Immature natural killer cell (primary cell): ENCODE data around the gene UTP20. TPM values are rescaled to one million over a fixed set of nuclear protein-coding genes. Genes with fewer than 3 reads are reported as not detected.
"Not testable (repeated sequence)": the region's sequence is repeated elsewhere in the genome, so short reads cannot be mapped to it uniquely, and the experiment has no call there.

Experiments
- DNase-seq, 3 donors: peaks; one replicate each; pipeline ENCODE4 v3.0.0; 2022; ENCODE audit warnings: mixed read lengths in 1 of 3
- H3K27ac Mint-ChIP-seq, 6 donors: one replicate each; pipeline ENCODE4 v1.8.0; 2020; ENCODE audit warnings: mixed read lengths in 6 of 6, mild to moderate bottlenecking in 5 of 6, inconsistent platforms in 4 of 6, moderate library complexity in 3 of 6
- H3K27me3 Mint-ChIP-seq, 3 donors: one replicate each; pipeline ENCODE4 v1.8.0; 2020 to 2021; ENCODE audit warnings: low read depth in 3 of 3, mild to moderate bottlenecking in 3 of 3, mixed read lengths in 3 of 3, moderate library complexity in 3 of 3, inconsistent platforms in 1 of 3
- H3K36me3 Mint-ChIP-seq, 3 donors: one replicate each; pipeline ENCODE4 v1.8.0; 2020; ENCODE audit warnings: mixed read lengths in 3 of 3, inconsistent platforms in 2 of 3, mild to moderate bottlenecking in 2 of 3
- H3K4me1 Mint-ChIP-seq, 2 donors: one replicate each; pipeline ENCODE4 v1.8.0; 2020; ENCODE audit warnings: inconsistent platforms in 2 of 2, mild to moderate bottlenecking in 2 of 2, mixed read lengths in 2 of 2, moderate library complexity in 1 of 2
- H3K4me3 Mint-ChIP-seq, 5 donors: one replicate each; pipeline ENCODE4 v1.8.0; 2020; ENCODE audit warnings: mild to moderate bottlenecking in 5 of 5, mixed read lengths in 5 of 5, inconsistent platforms in 3 of 5, moderate library complexity in 3 of 5
- H3K9me3 Mint-ChIP-seq, 6 donors: one replicate each; pipeline ENCODE4 v1.8.0; 2020; ENCODE audit warnings: mild to moderate bottlenecking in 6 of 6, mixed read lengths in 6 of 6, inconsistent platforms in 4 of 6, moderate library complexity in 3 of 6
- polyA plus RNA-seq, 3 donors: library from polyadenylated mRNA; unstranded; fragments of 300-500 nt; fragmentation: Illumina TruSeq; gene quantifications; one replicate each; pipeline ENCODE4 v1.2.3, GENCODE V29; 2021

The UTP20 gene
- polyA plus RNA-seq, 3 donors from 2014 or later, result 1.2 to 4.8 (median 1.9) TPM

DNA sequence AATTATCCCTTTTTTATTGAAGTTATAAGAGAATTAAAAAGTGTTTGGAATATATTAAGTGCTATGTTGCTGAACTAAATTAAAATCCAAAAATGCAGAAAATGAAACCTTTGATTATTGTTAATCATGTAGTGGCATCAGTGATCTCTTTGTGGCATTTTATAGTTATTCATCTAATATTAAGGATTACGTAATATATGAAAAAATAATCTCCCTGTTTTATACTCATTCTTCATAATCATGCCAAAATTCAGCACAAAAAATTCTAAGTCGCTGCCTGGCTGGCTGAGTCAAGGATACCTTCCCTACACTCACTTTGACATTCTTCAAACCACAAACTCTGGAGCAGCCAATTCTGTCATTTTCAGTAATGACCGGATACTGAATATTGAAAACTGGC is 64.0 kb downstream of the UTP20 start:
- H3K4me1 Mint-ChIP-seq, result no peaks in the 10 kb centered on the region
- peaks cover 48 to 54% (median 52%) of the 10 kb centered on the region in 3 donors for H3K36me3 Mint-ChIP-seq
- H3K27ac Mint-ChIP-seq, result no peak overlapping the region
- H3K27me3 Mint-ChIP-seq, result no peaks in the 10 kb centered on the region
- DNase-seq, result no peak
- peaks cover 0 to under 1% (median 0%) of the 10 kb centered on the region in 6 donors for H3K9me3 Mint-ChIP-seq
- no peak overlapping the region for H3K4me3 Mint-ChIP-seq

DNA sequence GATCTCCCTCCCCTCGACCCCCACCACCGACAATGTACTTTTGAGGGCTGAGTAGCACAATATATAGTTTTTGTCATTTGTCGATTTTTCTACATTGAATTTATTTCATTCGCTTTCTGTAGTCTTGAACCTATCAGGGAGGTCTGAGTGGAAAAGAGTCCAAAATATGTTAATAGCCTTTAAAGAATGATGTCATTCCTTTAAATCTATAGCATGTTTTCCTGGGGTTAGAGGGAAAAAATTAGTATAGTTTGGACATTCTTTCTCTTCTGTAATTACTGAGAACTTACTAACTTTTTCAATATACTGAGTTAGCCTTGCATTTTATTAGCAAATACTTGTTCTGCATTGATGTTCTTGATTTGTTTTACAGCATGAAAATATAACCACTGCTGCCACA is 71.8 kb downstream of the UTP20 start:
- peaks cover 0 to 1% (median 0%) of the 10 kb centered on the region in 3 donors for H3K27me3 Mint-ChIP-seq
- no peaks in the 10 kb centered on the region for H3K4me1 Mint-ChIP-seq
- H3K36me3 Mint-ChIP-seq, result peaks cover 40 to 56% (median 55%) of the 10 kb centered on the region in 3 donors
- H3K27ac Mint-ChIP-seq, result no peak overlapping the region
- peaks cover 0 to 5% (median 0%) of the 10 kb centered on the region in 6 donors for H3K9me3 Mint-ChIP-seq
- DNase-seq, result no peak
- H3K4me3 Mint-ChIP-seq, result no peak overlapping the region

DNA sequence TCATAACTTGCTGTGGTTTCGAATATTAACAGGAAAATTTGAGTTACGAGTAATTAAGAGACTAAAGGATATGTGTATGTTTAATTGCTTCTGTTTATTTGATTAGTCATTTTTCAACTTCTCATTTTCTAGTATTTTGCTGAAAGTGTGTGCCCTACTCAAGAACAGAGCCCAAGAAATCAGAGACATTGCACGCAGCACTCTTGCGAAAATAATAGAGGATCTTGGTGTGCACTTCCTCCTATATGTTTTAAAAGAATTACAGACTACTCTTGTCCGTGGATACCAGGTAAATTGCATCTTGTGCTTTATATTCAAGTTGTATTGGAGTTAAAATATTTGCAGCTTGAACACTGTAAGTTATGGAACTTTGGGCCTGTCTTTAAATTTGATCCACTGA is 76.9 kb downstream of the UTP20 start:
- Mint-ChIP-seq H3K36me3 (peaks cover 32 to 56% (median 40%) of the 10 kb centered on the region in 3 donors), H3K27ac (no peak overlapping the region), H3K4me3 (no peak overlapping the region), H3K27me3 (peaks cover 0 to 2% (median 0%) of the 10 kb centered on the region in 3 donors), H3K9me3 (no peaks in the 10 kb centered on the region), H3K4me1 (no peaks in the 10 kb centered on the region)
- no peak for DNase-seq

DNA sequence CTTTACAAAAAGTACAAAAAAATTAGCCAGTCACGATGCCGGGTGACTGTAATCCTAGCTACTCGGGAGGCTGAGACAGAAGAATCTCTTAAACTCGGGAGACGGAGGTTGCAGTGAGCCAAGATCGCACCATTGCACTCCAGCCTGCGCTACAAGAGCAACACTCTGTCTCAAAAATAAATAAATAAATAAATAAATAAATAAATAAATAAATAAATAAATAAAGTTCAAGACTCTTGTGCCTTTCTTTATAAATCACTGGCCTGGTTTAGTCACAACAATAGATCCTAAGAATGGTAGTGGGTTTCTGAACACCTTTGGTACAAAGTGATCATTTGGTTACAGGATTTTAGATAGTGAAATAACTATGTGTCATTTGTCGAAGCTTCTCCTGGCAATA is 81.5 kb downstream of the UTP20 start:
- Mint-ChIP-seq H3K27me3 (peaks cover 0 to 4% (median 0%) of the 10 kb centered on the region in 3 donors), H3K27ac (no peak overlapping the region), H3K4me1 (no peaks in the 10 kb centered on the region), H3K36me3 (peaks cover 31 to 62% (median 43%) of the 10 kb centered on the region in 3 donors), H3K9me3 (no peaks in the 10 kb centered on the region), H3K4me3 (no peak overlapping the region)
- DNase-seq, result no peak

DNA sequence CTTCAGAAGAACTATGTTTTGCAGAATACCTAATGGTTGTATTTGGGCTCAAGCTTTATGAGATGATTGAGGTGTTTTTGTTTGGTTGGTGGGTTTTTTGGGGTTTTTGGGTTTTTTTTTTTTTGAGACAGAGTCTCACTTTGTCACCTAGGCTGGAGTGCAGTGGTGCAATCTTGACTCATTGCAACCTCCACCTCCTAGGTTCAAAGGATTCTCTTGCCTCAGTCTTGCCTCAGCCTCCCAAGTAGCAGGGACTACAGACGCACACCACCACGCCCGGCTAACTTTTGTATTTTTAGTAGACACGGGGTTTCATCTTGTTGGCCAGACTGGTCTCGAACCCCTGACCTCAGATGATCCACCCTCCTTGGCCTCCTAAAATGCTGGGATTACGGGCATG is 88.1 kb downstream of the UTP20 start:
- peaks cover 0 to 4% (median 0%) of the 10 kb centered on the region in 3 donors for H3K27me3 Mint-ChIP-seq
- no peak for DNase-seq
- H3K4me1 Mint-ChIP-seq, result no peaks in the 10 kb centered on the region
- H3K9me3 Mint-ChIP-seq, result no peaks in the 10 kb centered on the region
- no peak overlapping the region for H3K4me3 Mint-ChIP-seq
- H3K36me3 Mint-ChIP-seq, result peaks cover 33 to 69% (median 41%) of the 10 kb centered on the region in 3 donors
- no peak overlapping the region for H3K27ac Mint-ChIP-seq

DNA sequence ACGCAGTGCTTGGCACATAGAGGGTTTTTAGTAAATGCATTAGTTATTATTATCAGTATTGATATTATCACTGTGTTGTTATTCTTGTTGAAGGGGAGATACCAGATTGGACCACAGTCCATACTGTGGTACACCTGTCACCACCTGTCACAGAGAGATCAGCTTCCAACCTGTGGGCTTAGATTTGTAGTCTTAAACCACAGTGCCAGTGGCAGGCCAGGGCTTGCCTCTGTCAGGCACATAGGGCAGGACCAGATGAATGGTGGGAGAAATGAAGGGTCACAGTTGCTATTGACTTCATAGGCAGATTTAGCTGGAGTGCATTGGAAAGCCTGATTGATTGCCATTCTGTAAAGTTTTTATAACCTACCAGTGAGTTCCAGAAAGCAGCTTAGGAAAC is 92.5 kb downstream of the UTP20 start:
- H3K4me3 Mint-ChIP-seq, result no peak overlapping the region
- H3K9me3 Mint-ChIP-seq, result no peaks in the 10 kb centered on the region
- H3K27ac Mint-ChIP-seq, result no peak overlapping the region
- no peak for DNase-seq
- H3K36me3 Mint-ChIP-seq, result peaks cover 24 to 59% (median 35%) of the 10 kb centered on the region in 3 donors
- no peaks in the 10 kb centered on the region for H3K4me1 Mint-ChIP-seq
- peaks cover 0 to 2% (median 0%) of the 10 kb centered on the region in 3 donors for H3K27me3 Mint-ChIP-seq

DNA sequence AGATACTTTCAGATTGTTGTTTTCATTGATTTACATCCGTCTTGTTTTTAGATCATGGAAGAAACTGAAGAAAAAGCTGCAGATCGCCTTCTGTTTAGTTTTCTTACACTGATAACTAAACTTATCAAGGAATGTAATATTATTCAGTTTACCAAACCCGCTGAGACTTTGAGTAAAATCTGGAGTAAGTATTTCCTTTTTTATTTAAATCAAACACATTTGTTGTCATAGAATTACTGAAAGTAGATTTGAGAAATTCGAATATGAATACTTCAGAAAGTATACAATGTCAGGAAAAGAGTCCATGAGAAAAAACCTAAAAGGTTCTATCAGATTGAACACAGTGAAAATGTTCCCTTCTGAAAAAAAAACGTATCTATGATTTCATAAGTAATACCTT is 95.7 kb downstream of the UTP20 start:
- no peaks in the 10 kb centered on the region for H3K9me3 Mint-ChIP-seq
- DNase-seq, result no peak
- H3K36me3 Mint-ChIP-seq, result peaks cover 26 to 51% (median 27%) of the 10 kb centered on the region in 3 donors
- no peaks in the 10 kb centered on the region for H3K4me1 Mint-ChIP-seq
- peaks cover 0 to 1% (median 0%) of the 10 kb centered on the region in 3 donors for H3K27me3 Mint-ChIP-seq
- no peak overlapping the region for H3K27ac Mint-ChIP-seq
- H3K4me3 Mint-ChIP-seq, result no peak overlapping the region

DNA sequence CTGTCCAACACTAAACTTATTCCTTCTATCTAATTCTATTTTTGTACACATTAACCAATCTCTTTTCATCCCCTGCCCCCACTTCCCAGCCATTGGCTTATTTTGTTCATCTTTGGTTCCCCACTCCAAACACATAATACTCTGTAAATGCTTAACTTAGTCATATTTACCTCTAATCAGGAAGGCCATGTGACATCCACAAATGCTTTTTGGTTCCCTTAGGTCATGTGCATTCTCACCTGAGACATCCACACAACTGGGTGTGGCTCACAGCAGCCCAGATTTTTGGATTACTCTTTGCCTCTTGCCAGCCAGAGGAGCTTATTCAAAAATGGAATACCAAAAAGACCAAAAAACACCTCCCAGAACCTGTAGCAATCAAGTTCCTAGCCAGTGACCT is 99.2 kb downstream of the UTP20 start:
- Mint-ChIP-seq H3K4me1 (no peaks in the 10 kb centered on the region), H3K36me3 (peaks cover 12 to 47% (median 18%) of the 10 kb centered on the region in 3 donors), H3K27me3 (peaks cover 0 to 1% (median 0%) of the 10 kb centered on the region in 3 donors), H3K27ac (no peak overlapping the region), H3K9me3 (no peaks in the 10 kb centered on the region), H3K4me3 (no peak overlapping the region)
- no peak for DNase-seq

DNA sequence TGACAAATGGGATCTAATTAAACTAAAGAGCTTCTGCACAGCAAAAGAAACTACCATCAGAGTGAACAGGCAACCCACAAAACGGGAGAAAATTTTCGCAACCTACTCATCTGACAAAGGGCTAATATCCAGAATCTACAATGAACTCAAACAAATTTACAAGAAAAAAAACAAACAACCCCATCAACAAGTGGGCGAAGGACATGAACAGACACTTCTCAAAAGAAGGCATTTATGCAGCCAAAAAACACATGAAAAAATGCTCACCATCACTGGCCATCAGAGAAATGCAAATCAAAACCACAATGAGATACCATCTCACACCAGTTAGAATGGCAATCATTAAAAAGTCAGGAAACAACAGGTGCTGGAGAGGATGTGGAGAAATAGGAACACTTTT is 111.3 kb downstream of the UTP20 start:
- not testable (repeated sequence) for DNase-seq, H3K4me1 Mint-ChIP-seq, H3K27me3 Mint-ChIP-seq, H3K27ac Mint-ChIP-seq, H3K4me3 Mint-ChIP-seq, H3K9me3 Mint-ChIP-seq
- H3K36me3 Mint-ChIP-seq, result peaks cover 27 to 41% (median 39%) of the 10 kb centered on the region in 3 donors

DNA sequence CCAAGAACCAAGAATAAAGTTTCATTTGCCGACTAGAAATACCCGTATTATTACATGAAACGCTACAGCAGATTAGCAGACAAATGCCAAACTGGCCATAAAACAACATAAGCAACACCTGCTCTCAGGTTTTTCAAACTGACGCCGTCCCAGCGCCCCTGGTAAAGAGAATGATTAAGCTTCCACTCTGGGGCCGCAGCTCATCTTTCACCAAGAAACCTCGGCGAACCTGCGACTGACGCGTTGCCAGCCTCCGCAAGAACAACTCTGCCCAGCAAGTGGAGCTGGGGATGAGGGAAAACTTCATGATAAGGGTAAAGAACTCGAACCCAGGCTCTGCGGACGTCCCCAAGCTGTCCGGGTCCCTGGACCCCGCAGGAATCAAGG is 127.1 kb downstream of the UTP20 start:
- peaks cover 0 to 13% (median 7%) of the 10 kb centered on the region in 3 donors for H3K27me3 Mint-ChIP-seq
- no peaks in the 10 kb centered on the region for H3K36me3 Mint-ChIP-seq
- no peak for DNase-seq
- peaks cover 29 to 51% of the 10 kb centered on the region in 2 donors for H3K4me1 Mint-ChIP-seq
- H3K4me3 Mint-ChIP-seq, result peak overlapping the region; percentile 91 to 99 (median 99)
- no peaks in the 10 kb centered on the region for H3K9me3 Mint-ChIP-seq
- H3K27ac Mint-ChIP-seq, result peak overlapping the region; percentile 91 to 97 (median 95)

DNA sequence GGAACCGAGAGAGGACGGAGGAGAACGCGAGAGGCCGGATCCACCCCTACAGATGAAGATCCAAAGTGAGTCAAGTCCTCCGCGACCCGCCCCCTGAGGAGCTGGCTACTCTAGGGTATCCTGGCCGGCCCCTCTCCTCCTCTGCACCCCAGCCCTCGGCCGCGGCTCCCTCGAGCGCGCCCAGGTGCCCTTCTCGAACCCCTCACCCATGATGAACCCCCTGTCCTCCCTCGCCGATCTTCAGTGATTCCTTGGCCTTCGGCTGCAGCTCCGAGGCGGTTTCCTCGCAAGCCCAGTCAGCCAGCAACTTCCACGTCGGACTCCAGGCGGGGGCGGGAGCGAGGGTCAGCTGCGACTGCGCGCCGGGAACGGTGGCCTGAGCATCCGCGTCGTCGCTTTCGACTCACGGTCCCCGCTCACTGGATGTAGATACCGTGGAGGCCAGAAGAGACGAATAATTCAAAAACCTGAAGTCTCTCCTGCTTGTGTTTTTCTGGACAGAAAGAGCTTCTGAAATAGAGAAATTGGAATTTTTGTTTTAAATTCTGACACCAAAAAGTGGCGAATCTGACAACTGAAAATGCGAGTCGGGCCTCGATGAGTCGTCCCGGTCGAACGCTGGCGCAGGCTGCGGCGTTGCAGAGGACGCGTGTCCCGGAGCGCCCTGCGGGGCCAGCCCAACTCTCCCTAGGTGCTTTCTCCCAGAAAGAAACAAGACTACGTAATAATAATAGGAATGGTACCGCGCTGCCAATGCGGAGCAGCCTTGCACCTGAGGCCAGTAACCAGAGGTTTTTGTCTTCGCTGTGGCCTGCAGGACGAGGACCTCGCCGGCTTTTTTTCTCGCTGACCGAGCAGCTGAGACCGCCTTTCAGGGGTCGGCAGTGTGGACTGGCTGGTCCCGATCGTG is 127.8 kb downstream of the UTP20 start, which contains the start of gene ARL1:
Gene ARL1 (minus strand): TSS at position 337 of the 910 bp plus-strand sequence. CDS start 127 bp downstream, at position 210.
- peak; percentile 78 to 85 (median 83) for DNase-seq
- H3K27ac Mint-ChIP-seq, result peak within 1 kb of the TSS; percentile 91 to 97 (median 95)
- H3K4me1 Mint-ChIP-seq, result peaks cover 29 to 51% of the 10 kb centered on the region in 2 donors
- peaks cover 0 to 13% (median 7%) of the 10 kb centered on the region in 3 donors for H3K27me3 Mint-ChIP-seq
- H3K4me3 Mint-ChIP-seq, result peak within 1 kb of the TSS; percentile 91 to 99 (median 99)
- no peaks in the 10 kb centered on the region for H3K9me3 Mint-ChIP-seq
- H3K36me3 Mint-ChIP-seq, result no peaks in the 10 kb centered on the region

DNA sequence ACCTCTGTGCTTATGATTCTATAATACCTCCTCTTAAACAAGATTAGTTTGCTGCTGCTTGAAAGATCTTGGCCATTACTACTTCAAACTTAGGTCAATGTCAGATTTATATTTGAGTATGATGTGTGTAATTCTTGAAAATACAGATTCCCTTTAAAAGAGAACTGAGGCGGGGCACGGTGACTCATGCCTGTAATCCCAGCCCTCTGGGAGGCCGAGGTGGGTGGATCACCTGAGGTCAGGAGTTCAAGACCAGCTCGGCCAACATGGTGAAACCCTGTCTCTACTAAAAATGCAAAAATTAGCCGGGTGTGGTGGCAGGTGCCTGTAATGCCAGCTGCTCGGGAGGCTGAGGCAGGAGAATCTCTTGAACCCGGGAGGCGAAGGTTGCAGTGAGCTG is 130.3 kb downstream of the UTP20 start:
- H3K4me3 Mint-ChIP-seq, result not testable (repeated sequence)
- H3K27me3 Mint-ChIP-seq, result peaks cover 0 to 13% (median 7%) of the 10 kb centered on the region in 3 donors

DNA sequence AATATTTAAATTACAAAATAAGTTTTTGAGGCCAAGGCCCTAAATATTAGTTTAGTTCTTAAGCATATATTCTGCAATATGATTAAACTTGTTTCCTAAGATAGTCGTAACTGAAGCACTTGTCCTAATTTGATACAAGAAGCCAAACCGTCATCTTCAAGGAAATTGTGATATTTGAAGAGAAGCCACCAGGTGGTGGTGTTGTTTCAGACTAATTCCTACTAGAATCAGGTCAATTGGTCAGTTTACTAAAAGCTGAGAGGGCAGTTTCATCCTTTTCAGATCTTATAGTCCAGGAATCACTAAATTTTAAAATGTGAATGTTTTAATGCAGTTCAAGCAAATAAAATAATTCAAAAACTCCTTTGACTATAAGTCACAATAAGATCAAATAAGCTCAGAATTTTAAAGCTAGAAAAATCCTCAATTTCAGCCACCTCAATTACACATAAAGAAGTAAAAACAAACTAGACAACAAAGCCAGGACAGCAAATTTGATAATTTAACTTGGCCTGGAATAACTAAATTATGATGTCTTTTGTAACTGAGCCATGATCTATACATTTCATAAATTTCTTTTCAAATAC is 134.7 kb downstream of the UTP20 start:
- H3K27me3 Mint-ChIP-seq, result peaks cover 0 to 4% (median 2%) of the 10 kb centered on the region in 3 donors
- H3K4me1 Mint-ChIP-seq, result no peaks in the 10 kb centered on the region
- peak; percentile 27 to 52 (median 48) for DNase-seq
- no peaks in the 10 kb centered on the region for H3K9me3 Mint-ChIP-seq
- no peaks in the 10 kb centered on the region for H3K36me3 Mint-ChIP-seq
- H3K4me3 Mint-ChIP-seq, result no peak overlapping the region
- no peak overlapping the region for H3K27ac Mint-ChIP-seq

More for the DNA sequence above, 130.3 kb downstream of the UTP20 start:
- not testable (repeated sequence) for H3K9me3 Mint-ChIP-seq, DNase-seq, H3K36me3 Mint-ChIP-seq, H3K27ac Mint-ChIP-seq
- H3K4me1 Mint-ChIP-seq, result peaks cover 29 to 43% of the 10 kb centered on the region in 2 donors

DNA sequence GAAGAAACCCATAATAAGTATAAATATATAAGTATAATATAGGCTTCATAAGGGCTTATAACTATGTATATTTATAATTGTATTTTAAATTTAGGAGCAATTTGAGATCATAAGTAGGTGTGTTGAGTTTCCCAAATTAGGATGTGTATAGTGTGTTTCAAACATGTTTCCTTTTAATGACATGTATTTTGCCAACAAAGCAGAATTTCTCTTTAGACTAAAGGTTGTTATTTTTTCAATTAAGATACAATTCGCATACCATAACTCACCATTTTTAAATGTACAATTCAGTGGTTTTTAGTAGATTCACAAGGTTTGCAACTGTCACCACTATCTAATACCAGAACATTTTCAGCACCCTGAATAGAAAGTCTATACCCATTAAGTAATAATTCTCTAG is 135.3 kb downstream of the UTP20 start:
- Mint-ChIP-seq H3K9me3 (no peaks in the 10 kb centered on the region), H3K27me3 (peaks cover 0 to 3% (median 0%) of the 10 kb centered on the region in 3 donors), H3K27ac (no peak overlapping the region), H3K4me1 (no peaks in the 10 kb centered on the region), H3K4me3 (no peak overlapping the region), H3K36me3 (no peaks in the 10 kb centered on the region)
- DNase-seq, result no peak
